Stimulated activated CD8-positive, alpha-beta memory T cell treated with anti-CD3 and anti-CD28 coated beads, Interleukin-12 subunit alpha, Interleukin-12 subunit beta, amount 100 ng/mL, for 24 hours (primary cell): ENCODE results near the gene MRPL11.
A peak's percentile ranks its signal among the peaks of the same experiment; 100 is the strongest.

ENCODE experiments used
- DNase-seq: peaks from one replicate; pipeline ENCODE4 v3.0.0-alpha.2; 2020; ENCODE audit errors: extremely low read depth

Gene MRPL11

DNA sequence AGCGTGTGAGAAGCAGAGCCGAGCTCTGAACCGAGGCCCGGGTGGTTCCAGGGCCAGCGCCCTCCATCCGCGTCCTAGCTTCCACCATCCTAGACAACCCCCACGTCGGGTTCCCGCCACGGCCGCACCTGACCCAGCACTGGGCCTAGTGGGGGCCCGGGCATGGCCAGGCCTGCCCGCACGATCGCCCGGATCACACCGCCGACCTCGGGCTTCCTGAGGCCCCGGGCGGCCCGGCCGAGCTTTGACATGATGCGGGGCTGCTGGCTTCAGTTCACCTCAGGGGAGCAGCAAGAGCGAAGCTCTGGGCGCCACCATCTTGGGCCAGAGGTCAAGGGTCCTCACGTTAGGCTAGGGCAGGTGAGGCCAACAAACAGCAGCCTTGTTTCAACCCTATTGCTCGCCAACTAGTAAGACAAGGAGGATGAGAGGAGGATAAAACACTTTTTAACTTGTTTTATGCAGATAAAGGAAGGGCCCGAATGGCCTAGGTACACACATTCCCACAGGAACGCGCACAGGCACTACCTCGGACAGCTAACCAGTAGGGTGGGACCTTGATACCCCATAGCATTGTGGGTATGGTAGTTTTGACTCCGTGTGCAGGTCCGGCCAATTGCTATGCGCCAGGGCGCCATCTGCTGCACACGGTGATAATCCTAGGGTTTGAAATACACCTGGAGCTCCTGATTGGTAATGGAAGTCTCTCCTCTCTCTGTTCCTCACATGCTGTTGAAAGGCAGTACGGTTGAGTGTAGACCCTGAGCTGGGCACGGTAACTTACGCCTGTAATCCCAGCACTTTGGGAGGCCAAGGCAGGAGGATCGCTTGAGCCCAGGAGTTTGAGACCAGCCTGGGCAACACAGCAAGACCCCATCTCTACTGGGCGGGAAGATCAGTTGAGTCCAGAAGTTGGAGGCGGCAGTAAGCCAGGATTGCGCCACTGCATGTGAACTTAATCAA, at the start of gene MRPL11:
TSS of gene MRPL11 (minus strand) at position 345 of the 963 bp plus-strand sequence. CDS start at position 251, 94 bp downstream.
- DNase-seq = peak; percentile 72

DNA sequence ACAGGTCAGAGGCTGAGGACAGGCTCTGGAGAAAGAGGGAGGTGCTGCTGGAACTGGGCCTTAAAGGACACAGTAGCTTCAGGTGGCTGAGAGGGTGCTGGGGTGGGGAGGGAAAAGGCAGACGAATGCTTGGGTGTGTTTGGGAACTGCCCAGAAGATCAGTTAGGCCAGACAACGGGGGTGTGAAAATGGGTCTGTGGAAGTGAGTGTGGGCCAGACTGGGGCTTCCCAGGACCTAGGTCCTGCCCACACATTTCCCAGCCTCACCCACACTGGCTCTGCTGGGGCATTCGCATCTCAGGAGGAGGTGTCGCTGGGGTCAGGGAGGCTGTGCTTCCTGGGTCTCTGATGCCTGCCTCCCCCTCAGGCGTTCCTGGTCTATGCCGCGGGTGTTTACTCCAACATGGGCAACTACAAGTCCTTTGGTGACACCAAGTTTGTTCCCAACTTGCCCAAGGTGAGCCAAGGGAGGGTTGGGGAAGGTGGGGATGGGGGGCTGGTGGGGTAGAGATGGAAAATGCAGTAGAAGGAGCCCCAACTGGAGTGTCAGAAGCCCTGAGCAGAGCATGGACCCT, 46.2 kb upstream of the MRPL11 start:
- no peak for DNase-seq

DNA sequence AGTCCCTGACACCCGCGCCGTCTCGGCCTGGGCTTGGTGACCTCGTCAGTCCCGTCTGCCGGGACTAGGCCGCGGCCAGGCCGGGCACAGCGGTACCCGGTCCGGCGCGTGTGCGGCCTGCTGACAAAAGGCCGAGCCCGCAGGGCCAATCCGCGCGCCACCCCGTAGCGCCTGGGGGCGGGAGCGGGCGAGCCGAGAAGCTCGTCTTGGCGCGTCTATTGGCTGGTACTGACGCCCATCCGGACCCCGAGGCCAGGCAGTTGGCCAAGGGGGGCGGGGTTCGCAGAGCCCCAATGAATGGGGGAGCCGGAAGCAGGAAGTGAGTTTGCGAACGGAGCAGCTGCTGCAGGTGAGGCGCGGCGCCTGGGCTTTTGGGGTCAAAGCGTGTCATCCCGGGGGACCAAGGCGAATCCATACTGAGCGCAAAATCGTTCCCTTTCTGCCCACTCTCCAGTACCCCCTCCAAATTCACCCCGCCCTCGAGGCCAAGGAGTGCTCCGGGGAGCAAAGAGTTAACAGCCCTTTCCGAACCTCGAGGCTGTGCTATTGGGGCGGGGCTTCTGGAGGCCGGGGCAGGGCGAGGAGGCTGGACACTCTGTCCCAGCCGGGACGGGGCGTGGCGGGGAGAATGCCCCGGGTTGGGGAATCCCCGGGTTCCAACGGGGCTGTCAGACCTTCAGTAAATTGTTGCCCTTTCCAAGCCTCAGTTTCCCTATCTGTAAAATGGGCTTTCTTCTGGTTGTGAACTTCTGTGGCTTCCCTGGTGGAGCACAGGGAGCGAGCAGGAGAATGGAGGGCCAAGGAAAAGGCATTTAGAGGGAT, 41.7 kb upstream of the MRPL11 start, which contains the start of gene DPP3:
TSS of gene DPP3 (plus strand) at position 318 of the 822 bp plus-strand sequence. CDS start 1,767 bp downstream, outside the sequence.
- peak; percentile 93 for DNase-seq

DNA sequence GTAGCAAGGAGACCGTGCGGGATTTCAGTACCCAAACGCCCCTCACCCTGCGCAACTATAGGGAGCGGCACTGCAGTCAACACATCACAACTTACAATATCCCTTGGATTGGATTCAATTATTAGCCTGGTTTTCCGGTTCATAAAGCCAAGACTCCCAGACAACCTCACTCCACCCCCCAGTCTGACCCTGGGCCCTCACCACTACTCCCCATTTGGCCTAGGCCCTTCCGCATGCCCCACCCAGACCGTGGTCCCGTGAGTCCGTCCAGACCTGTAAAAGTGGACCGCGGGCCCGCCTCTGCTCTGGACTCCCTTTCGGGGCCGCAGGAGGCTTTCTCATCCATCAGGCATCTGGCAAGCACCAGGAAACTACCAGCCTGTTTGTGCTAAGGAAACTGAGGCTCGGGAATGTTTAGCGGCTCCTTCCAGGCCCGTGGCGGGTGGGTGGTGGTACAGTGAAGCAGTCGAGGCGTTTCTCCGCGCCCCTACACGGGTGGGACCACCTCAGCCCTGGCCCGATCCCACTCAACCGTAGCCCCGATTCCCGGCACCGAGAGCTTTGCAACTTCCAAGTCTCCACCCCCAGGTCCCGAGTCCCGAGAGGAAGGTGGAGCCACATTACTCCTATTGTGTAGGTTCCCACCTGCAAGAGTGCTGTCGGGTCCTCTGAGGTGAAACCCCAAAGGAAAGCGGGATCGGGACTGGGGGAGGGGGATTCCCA, 40.9 kb upstream of the MRPL11 start:
- DNase-seq = no peak

DNA sequence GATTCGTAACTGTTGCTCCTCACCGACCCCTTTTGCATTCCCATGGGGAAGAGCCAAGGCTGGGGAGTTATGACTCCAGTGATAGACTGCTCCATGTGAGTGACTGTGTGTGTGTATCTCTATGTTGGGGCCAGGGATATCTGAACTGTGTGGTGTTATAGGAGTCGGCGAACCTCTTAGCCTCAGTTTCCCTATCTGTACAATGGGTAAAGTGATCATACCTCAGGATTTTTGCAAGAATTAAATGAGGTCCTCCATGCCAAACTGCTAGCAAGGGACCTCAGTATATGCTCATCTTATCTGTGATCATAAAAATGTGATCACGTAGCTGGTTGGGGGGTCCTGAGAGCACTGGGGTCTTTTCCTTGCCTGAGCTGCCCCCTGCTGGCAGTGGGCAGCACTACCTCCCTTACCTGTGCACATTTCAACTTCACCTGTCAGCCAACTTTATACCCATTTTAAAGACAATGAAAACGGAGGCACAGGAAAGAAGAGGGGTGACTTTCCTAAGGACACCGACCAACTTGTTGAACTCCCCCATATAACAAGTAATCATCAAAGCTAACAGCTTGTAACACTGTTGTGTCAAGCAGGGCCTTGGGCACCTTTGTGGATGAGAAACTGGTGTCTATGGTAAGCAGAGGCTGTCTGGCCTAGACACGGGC, 40.2 kb upstream of the MRPL11 start:
- DNase-seq = no peak

DNA sequence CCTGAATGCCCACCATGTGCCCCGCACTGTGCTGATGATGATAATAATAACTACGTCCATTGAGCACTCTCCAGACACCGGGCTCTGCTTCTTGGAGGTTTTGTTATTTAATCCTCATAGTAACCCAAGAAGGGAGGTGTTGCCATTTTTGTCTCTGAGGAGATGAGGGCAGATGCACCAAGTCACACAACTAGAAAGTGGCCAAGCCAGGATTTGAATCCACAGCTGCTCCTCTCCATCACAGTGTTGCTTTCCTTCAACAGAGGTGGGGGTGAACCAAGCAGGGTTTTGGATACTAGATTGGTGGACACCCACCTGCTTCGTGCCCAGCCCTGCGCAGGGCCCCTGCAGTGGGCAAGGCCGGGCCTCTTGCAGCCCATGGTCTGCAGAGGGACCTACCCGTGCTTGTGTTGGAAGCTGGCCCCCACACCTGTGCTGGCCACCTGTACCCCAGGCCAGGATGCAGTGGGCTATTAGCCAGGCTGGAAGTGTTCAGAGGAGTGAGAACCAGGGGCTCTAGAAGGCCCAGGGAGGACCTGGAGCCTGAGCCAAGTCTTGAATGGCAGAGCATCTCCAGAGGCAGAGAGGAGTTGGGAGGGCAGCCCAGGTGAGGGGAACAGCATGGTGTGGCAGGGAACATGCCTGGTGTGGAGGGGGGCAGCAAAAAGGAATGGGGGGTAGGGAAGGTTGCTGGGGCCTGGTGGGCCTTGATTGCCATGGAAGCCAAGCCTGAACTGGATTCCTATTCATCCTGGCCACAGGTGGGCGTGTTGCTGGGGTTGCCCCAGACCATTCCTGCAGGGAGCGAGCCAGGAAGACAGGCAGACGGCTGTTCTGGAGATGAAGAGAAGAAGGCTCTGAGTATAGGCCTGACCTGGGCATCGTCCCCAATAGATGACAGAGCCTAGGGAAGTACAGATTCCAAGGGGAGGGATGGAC, 38.9 kb upstream of the MRPL11 start:
- DNase-seq = no peak

DNA sequence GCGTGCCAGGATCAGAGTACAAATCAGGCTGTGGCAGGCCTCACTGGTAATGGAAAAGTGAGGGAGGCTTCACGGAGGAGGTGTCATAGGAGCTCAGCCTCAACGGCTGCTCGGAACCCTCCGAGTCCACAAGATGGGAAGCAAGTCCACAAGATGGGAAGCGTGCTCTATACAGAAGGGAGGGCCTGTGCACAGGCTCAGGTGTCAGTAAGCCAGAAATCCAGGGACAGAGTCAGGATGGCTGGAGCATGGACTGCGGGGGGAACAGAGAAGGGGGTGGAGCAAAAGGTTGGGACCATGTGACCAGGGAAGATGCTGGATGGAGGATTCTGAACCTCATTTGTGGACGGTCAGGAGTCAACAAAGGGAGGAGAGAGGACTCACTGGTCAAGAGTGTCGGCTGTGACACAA, 38.2 kb upstream of the MRPL11 start:
- no peak for DNase-seq

DNA sequence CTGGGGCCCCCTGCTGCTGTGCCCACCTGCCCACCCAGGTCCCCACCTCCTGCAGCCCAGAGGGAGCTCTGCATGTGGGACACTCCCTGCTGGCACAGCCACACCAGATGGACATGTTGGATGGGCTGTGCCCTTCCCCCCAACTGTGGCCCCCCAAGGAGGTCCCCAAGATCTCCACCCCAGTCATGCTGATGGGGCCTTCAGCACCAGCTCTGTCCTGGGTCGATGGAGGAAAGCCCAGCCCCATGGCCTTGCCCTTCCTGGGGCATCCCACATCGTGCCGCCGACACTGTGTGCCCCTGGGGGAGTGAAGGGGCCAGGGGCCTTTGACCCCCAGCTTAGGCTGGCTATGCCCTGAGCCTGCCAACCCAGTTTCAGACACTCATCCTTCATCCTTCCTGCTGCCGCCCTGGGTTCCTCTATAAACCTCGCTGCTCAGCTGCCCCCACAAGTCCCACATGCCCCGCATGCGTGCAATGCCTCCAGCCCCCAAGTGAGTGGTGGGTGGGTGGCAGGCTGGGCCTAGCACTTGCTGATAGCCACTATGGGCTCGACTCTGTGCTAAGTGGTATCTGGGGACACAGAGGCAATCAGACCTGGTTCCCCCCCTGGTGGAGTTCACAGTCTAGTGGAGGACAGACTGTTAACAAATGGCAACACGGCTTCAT, 37.7 kb upstream of the MRPL11 start:
- no peak for DNase-seq

DNA sequence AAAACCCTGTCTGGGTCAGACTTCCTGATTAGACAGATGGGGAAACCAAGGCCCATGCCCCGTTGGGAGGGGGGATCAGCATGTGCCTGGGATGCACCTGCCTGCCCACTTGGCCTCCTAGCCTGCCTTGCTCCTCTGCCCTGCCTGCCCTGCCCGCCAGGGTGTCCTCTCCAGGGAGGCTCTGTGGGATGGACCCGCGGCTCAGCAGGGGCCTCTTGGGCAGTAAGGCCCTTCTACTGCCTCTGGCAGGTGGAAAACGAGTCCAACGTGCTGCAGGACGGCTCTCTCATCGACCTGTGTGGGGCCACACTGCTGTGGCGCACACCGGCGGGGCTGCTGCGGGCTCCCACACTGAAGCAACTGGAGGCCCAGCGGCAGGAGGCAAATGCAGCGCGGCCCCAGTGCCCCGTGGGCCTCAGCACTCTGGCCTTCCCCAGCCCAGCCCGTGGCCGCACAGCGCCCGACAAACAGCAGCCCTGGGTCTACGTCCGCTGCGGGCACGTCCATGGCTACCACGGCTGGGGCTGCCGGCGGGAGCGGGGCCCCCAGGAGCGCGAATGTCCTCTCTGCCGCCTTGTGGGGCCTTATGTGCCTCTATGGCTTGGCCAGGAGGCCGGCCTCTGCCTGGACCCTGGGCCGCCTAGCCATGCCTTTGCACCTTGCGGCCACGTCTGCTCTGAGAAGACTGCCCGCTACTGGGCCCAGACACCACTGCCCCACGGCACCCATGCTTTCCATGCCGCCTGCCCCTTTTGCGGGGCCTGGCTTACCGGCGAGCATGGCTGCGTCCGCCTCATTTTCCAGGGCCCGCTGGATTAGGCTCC, 36.9 kb upstream of the MRPL11 start:
- DNase-seq = no peak

DNA sequence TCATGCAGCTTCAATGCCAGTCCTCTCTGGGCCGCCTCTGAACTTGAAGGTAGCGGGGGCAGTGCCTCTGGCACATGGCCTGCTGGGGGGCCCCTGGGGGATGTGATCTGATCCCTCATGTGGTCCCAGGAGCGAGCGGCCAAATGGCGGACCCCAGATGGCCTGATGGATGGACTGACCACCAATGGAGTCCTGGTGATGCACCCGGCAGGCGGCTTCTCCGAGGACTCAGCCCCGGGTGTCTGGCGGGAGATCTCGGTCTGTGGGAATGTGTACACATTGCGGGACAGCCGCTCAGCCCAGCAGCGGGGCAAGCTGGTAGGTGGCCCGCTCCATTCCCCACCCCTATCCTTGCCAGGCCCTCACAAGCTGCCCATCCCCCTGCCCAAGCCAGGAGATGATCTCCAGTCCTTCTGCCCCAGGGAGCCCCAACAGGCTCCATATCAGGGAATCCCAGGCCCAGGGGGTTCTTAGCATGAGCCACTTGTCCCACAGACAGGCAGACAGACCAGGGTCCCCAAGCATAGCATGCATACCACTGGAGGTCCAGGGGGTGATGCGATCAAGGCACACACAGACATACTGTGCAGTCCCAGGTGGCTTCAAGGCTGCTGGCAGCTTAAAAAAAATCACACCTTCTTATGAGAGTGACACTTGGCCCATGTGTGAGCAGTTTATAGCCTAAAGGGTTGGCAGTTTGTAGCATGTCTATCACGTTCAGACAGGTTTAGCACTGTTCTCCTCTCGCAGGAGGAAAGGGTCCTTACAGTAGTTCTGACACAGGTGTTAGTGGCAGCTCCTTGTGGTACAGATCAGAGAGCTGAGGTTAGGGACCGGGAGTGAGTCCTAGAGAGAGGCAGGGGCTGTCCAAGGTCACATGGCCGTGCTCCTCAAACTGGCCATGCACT, 35.2 kb upstream of the MRPL11 start:
- no peak for DNase-seq

DNA sequence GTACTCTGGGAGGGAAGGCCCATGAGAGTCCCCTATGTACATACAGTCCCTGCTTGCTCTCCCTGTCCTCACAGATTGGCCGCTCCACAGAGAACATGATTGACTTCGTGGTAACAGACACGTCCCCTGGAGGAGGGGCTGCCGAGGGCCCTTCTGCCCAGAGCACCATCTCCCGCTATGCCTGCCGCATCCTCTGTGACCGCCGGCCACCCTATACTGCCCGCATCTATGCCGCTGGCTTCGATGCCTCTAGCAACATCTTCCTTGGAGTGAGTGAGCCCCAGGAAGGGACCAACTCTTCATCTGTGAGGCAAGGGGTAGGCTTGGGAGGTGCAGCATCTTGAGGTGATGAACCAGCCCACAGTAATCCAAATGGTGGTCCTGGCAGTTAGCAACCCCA, 34.5 kb upstream of the MRPL11 start:
- no peak for DNase-seq

DNA sequence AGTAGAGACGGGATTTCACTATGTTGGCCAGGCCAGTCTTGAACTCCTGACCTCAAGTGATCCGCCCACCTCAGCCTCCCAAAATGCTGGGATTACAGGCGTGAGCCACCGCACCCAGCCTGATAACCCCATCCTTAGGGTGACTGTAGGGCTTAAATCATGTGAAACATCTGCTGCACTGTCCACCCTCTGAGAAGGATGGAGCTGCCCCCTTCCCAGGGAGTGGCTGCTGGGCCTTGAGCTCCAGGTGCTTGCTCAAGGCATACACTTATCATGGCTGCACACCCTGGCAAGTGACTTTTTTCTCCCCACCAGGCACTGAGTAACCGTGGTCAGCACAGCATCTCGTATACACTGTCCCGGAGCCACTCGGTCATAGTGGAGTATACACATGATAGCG, 33.4 kb upstream of the MRPL11 start:
- no peak for DNase-seq

DNA sequence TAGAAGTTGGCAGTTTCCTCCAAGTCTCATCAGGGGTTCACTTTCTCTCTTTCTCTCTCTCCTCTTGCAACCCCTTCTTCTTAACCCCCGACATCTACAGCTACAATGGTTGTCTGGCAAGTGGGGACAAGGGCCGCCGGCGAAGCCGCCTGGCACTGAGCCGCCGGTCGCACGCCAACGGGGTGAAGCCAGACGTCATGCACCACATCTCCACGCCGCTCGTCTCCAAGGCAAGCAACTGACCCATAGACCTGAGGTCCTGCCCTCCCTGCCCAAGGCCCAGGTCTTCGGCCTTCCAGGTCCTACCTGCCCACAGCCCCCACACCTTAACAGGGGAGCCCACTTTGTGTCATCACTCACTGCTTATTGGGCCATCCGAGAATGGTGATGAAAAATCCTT, 32.5 kb upstream of the MRPL11 start:
- no peak for DNase-seq

DNA sequence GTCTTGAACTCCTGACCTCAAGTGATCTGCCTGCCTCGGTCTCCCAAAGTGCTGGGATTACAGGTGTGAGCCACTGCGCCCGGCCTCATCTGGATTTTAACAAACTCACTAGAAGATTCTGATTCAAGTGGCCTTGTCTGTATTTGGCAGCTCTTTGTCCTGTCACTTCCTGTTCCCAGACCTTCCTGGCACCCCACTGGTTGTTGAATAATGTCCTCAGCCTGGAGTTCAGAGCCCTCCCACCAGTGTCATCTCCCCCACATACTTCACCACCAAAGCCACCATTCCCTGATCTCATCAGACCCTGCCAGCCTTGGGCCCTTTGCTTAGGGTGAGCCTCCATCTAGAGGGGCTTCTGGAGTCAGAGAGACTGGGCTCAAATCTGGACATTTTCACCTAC, 31.4 kb upstream of the MRPL11 start:
- DNase-seq = no peak

DNA sequence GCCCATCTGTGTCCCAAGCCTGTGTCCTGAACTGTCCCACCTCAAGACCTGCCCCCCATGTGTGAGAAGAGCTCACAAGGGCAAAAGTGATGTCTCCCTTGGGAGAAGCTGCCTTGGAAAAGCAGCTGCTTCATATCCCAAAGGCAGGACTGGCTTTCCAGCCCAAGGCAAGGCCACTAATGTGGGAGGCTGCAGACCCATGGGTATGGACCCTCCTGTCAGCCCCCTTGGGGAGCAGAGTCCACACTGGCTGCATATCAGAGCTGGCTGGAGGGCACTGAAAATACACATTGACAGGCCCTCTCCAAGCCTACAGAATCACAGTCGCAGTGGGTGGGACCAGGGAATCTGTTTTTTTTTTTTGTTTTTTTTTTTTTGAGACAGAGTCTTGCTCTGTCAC, 30.8 kb upstream of the MRPL11 start:
- DNase-seq = no peak

DNA sequence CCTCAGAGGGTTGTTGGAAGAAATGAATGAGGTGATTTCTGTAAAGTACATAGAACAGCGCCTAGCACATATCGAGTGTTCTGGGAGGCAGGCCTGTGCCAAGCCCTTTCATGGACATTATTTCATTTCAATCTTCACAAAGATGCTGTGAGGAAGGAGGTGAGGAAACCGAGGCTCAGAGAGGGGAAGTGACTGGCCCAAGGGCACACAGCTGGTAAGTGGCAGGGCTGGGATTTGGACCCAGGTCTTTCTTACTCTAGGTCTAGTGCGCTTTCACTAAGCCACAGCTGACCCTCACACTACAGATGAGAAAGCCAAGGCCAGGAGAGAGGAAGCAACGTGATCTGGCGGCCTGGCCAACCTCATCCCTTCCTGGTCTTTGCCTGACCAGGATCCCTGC, 30.0 kb upstream of the MRPL11 start:
- DNase-seq = no peak

DNA sequence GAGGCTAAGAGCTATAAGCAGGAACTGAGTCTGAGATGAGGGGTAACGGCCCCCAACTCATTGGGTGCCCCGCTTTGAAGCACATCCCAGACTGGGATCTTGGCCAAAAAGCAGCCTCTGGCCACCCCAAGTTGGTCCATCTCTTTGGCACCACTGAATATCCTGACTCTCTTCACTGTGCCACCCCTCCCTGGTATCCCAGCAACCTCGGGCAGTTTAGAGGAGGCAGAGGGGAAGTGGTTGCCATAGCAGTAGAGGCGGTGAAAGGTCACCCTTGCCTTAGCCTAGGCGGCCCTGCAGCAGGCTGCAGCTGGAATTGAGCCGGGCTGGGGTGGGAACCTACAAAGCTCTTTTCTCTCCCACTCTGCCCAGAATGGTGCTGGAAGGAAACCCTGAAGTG, 29.1 kb upstream of the MRPL11 start:
- DNase-seq = no peak
